Mesenchymal stem cell (in vitro differentiated cells and primary cell): ENCODE results near the gene ADAMTS14.
"Not testable (repeated sequence)": the region's sequence is repeated elsewhere in the genome, so short reads cannot be mapped to it uniquely, and the experiment has no call there.

ENCODE experiments used
- DNase-seq: peaks from one replicate; pipeline ENCODE4 v3.0.0-alpha.2; 2013
- H2AFZ ChIP-seq: one replicate; pipeline ENCODE4 v1.6.1; 2013; ENCODE audit warnings: low read depth, mild to moderate bottlenecking, control low read depth, inconsistent platforms, low read length, moderate library complexity
- H2AK5ac ChIP-seq: 2 replicates; pipeline ENCODE4 v1.6.1; 2013; ENCODE audit warnings: low read length, moderate library complexity, mild to moderate bottlenecking, inconsistent platforms; ENCODE audit not compliant: severe bottlenecking
- H2BK120ac ChIP-seq: one replicate; pipeline ENCODE4 v1.6.1; 2013; ENCODE audit warnings: low read depth, mild to moderate bottlenecking, inconsistent platforms, low read length, moderate library complexity
- H2BK12ac ChIP-seq, 2 experiments: one replicate each; pipeline ENCODE4 v1.6.1; 2013; ENCODE audit warnings: inconsistent platforms in 2 of 2, low read length in 2 of 2, mild to moderate bottlenecking in 2 of 2, moderate library complexity in 2 of 2, control low read depth in 1 of 2
- H2BK15ac ChIP-seq: one replicate; pipeline ENCODE4 v1.6.1; 2013; ENCODE audit warnings: mild to moderate bottlenecking, low read depth, inconsistent platforms; ENCODE audit not compliant: poor library complexity, severe bottlenecking
- H2BK5ac ChIP-seq: 2 replicates; pipeline ENCODE4 v1.6.1; 2013; ENCODE audit warnings: low read depth, mild to moderate bottlenecking, low read length, control low read depth, inconsistent platforms; ENCODE audit not compliant: poor library complexity, severe bottlenecking
- H3K14ac ChIP-seq, 2 experiments: one replicate each; pipeline ENCODE4 v1.6.1; 2013; ENCODE audit warnings: inconsistent platforms in 2 of 2, low read length in 2 of 2, control low read depth in 1 of 2, mild to moderate bottlenecking in 1 of 2, moderate library complexity in 1 of 2
- H3K18ac ChIP-seq, 2 experiments: one replicate each; pipeline ENCODE4 v1.6.1; 2013; ENCODE audit warnings: inconsistent platforms in 2 of 2, low read length in 2 of 2, control low read depth in 1 of 2, low read depth in 1 of 2, mild to moderate bottlenecking in 1 of 2
- H3K23ac ChIP-seq, 2 experiments: one replicate each; pipeline ENCODE4 v1.6.1; 2013; ENCODE audit warnings: inconsistent platforms in 2 of 2, low read length in 2 of 2, mild to moderate bottlenecking in 2 of 2, moderate library complexity in 2 of 2, control low read depth in 1 of 2
- H3K27ac ChIP-seq: 2 replicates; pipeline ENCODE4 v1.5.1; 2013; ENCODE audit warnings: mild to moderate bottlenecking, moderate library complexity, low read length, control low read depth, inconsistent platforms; ENCODE audit not compliant: poor library complexity, severe bottlenecking
- H3K27me3 ChIP-seq, 2 experiments: 2 replicates each; pipeline versions ENCODE4 v1.6.1 to v1.7.0; 2013; ENCODE audit warnings: low read length in 2 of 2, mild to moderate bottlenecking in 2 of 2, moderate library complexity in 2 of 2, control low read depth in 1 of 2, inconsistent platforms in 1 of 2; ENCODE audit not compliant: control insufficient read depth in 1 of 2, insufficient read depth in 1 of 2
- H3K36me3 ChIP-seq, 2 experiments: 2 replicates each; pipeline versions ENCODE4 v1.6.1 to v1.7.0; 2013; ENCODE audit warnings: low read length in 2 of 2, control low read depth in 1 of 2, inconsistent platforms in 1 of 2, low read depth in 1 of 2, mild to moderate bottlenecking in 1 of 2; ENCODE audit not compliant: insufficient read depth in 2 of 2, control insufficient read depth in 1 of 2
- H3K4ac ChIP-seq, 2 experiments: one replicate each; pipeline ENCODE4 v1.6.1; 2013; ENCODE audit warnings: inconsistent platforms in 2 of 2, low read length in 2 of 2, mild to moderate bottlenecking in 2 of 2, moderate library complexity in 2 of 2, control low read depth in 1 of 2, low read depth in 1 of 2
- H3K4me1 ChIP-seq: 2 replicates; pipeline ENCODE4 v1.6.1; 2013; ENCODE audit warnings: low read depth, low read length, control low read depth; ENCODE audit not compliant: control insufficient read depth, insufficient read depth
- H3K4me2 ChIP-seq: 2 replicates; pipeline ENCODE4 v1.6.1; 2013; ENCODE audit warnings: low read length, mild to moderate bottlenecking, inconsistent platforms; ENCODE audit not compliant: poor library complexity, severe bottlenecking
- H3K4me3 ChIP-seq, 2 experiments: 2 replicates each; pipeline versions ENCODE4 v1.5.1 to v1.7.0; 2013; ENCODE audit warnings: low read length in 2 of 2, mild to moderate bottlenecking in 2 of 2, control low read depth in 1 of 2, low read depth in 1 of 2; ENCODE audit not compliant: insufficient read depth in 1 of 2
- H3K79me1 ChIP-seq: replicated peaks from 2 replicates; pipeline ENCODE4 v1.6.1; 2013; ENCODE audit warnings: mild to moderate bottlenecking, control low read depth, low read length, inconsistent platforms; ENCODE audit not compliant: poor library complexity, severe bottlenecking
- H3K9ac ChIP-seq: 2 replicates; pipeline ENCODE4 v1.7.0; 2013; ENCODE audit warnings: mild to moderate bottlenecking, low read length, moderate library complexity
- H3K9me3 ChIP-seq: 2 replicates; pipeline ENCODE4 v1.7.0; 2013; ENCODE audit warnings: mild to moderate bottlenecking, low read length; ENCODE audit not compliant: control insufficient read depth
- H4K8ac ChIP-seq: one replicate; pipeline ENCODE4 v1.6.1; 2013; ENCODE audit warnings: inconsistent platforms, mild to moderate bottlenecking, low read length, moderate library complexity
- H4K91ac ChIP-seq: one replicate; pipeline ENCODE4 v1.6.1; 2013; ENCODE audit warnings: mild to moderate bottlenecking, low read length, inconsistent platforms
- WGBS: methylation state at CpG from one replicate; pipeline ENCODE4 v1.1.7; 2013; ENCODE audit warnings: mixed read lengths; 5-methylcytosine and 5-hydroxymethylcytosine counted together

ADAMTS14 gene

DNA sequence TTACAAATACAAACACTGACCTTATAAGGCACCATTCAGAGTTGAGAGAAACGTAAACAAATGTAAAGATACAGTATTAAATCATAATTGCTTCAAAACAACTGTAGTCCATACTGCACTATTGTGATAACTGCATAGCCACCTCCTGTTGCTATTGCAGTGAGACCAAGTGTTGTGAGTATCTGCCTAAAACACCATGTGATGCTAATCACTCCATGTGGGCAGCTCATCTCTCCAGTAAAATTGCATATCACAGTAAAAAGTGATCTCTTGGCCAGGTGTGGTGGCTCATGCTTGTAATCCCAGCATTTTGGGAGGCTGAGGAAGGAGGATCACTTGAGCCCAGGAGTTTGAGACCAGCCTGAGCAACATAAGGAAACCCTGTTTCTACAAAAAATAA is 43.0 kb upstream of the ADAMTS14 start:
- WGBS = 43% methylated on average over 1 of the region's 1 CpG
- H3K9me3 ChIP-seq = peaks cover 24% of the 10 kb centered on the region
- no peak overlapping the region for H3K4me2 ChIP-seq

DNA sequence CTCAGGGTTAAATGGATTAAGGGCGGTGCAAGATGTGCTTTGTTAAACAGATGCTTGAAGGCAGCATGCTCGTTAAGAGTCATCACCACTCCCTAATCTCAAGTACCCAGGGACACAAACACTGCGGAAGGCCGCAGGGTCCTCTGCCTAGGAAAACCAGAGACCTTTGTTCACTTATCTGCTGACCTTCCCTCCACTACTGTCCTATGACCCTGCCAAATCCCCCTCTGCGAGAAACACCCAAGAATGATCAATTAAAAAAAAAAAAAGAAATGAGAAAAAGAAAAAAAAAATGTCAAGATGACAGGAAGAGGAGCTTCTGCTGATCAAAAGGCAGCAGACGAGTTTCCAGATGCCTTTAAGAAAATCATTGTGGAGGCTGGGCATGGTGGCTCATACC is 40.6 kb upstream of the ADAMTS14 start:
- H3K9me3 ChIP-seq = peaks cover 24% of the 10 kb centered on the region
- not testable (repeated sequence) for H3K36me3 ChIP-seq, H3K23ac ChIP-seq, H3K4me1 ChIP-seq, H2BK15ac ChIP-seq, H3K27me3 ChIP-seq, H3K79me1 ChIP-seq, H3K27ac ChIP-seq, H2BK12ac ChIP-seq, H2BK120ac ChIP-seq, H3K4me2 ChIP-seq, H2AK5ac ChIP-seq, H3K18ac ChIP-seq, H4K91ac ChIP-seq, H3K4ac ChIP-seq, H3K14ac ChIP-seq, H2BK5ac ChIP-seq, H3K9ac ChIP-seq, H4K8ac ChIP-seq, H3K4me3 ChIP-seq, DNase-seq, H2AFZ ChIP-seq
- 30% methylated on average over 1 of the region's 6 CpGs for WGBS

More for the DNA sequence above, 43.0 kb upstream of the ADAMTS14 start:
- Histone ChIP-seq H3K79me1 (no peaks in the 10 kb centered on the region), H2AK5ac (no peak overlapping the region), H3K36me3 (no peaks in the 10 kb centered on the region), H3K27me3 (peaks cover 0 to 5% of the 10 kb centered on the region in 2 experiments), H3K18ac (no peak overlapping the region), H3K4me3 (no peak overlapping the region), H2BK15ac (no peak overlapping the region), H2BK5ac (no peak overlapping the region), H4K8ac (no peak overlapping the region), H3K4me1 (peaks cover 4% of the 10 kb centered on the region), H3K23ac (no peak overlapping the region), H2BK12ac (no peak overlapping the region), H3K27ac (no peak overlapping the region), H3K14ac (no peak overlapping the region), H3K4ac (no peak overlapping the region), H2BK120ac (no peak overlapping the region), H4K91ac (no peak overlapping the region), H3K9ac (no peak overlapping the region), H2AFZ (no peak overlapping the region)
- no peak for DNase-seq

DNA sequence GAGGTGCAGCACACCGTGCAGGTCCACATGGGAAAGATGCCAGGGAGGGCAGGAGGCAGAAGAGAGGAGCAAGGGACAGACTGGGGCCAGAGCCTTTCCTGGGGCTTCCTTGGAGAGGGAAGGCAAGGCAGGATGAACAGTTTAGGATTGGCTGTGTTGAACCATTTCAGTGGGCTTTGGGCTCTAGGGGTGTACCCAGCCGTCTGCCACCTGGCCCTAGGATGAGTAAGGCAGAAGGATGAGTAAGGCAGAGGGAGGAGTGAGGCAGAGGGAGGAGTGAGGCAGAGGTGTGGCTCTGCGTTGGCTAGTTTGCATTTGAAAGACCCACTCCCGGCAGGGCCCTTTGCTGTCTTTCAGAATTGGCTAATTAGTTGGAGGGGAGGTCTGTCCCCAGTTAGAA is 38.3 kb upstream of the ADAMTS14 start:
- peaks cover 0 to 5% of the 10 kb centered on the region in 2 experiments for H3K27me3 ChIP-seq
- H2BK15ac ChIP-seq = no peak overlapping the region
- no peak overlapping the region for H3K9ac ChIP-seq
- no peaks in the 10 kb centered on the region for H3K36me3 ChIP-seq
- H2BK12ac ChIP-seq = no peak overlapping the region
- H3K23ac ChIP-seq = no peak overlapping the region
- H3K4me2 ChIP-seq = no peak overlapping the region
- no peaks in the 10 kb centered on the region for H3K79me1 ChIP-seq
- H3K4ac ChIP-seq = no peak overlapping the region
- no peak overlapping the region for H2AFZ ChIP-seq
- H3K4me3 ChIP-seq = no peak overlapping the region
- H3K14ac ChIP-seq = no peak overlapping the region
- H3K27ac ChIP-seq = no peak overlapping the region
- H3K18ac ChIP-seq = no peak overlapping the region
- H2BK5ac ChIP-seq = no peak overlapping the region
- 54% methylated on average over 4 of the region's 4 CpGs for WGBS
- H4K91ac ChIP-seq = no peak overlapping the region
- no peak overlapping the region for H2BK120ac ChIP-seq
- H3K4me1 ChIP-seq = peaks cover 4% of the 10 kb centered on the region
- H3K9me3 ChIP-seq = peaks cover 12% of the 10 kb centered on the region
- no peak overlapping the region for H4K8ac ChIP-seq
- H2AK5ac ChIP-seq = no peak overlapping the region
- DNase-seq = no peak

DNA sequence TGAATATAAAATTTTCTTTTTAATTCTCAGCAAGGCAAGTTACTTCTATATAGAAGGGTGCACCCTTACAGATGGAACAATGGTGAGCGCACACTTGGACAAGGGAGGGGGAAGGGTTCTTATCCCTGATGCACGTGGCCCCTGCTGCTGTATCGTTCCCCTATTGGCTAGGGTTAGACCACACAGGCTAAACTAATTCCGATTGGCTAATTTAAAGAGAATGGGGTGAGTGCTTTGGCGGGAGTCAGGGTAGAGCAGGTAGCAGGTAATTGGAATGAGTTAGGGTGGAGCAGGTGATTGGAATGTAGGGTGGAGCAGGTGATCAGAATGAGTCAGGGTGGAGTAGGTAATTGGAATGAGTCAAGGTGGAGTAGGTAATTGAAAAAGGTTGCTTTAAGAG is 37.8 kb upstream of the ADAMTS14 start:
- H2BK5ac ChIP-seq, H3K9ac ChIP-seq, H4K8ac ChIP-seq, DNase-seq, H3K23ac ChIP-seq, H3K4me3 ChIP-seq, H3K4ac ChIP-seq, H3K27me3 ChIP-seq, H3K27ac ChIP-seq, H2BK15ac ChIP-seq, H3K4me1 ChIP-seq, H2BK12ac ChIP-seq, H2BK120ac ChIP-seq, H2AFZ ChIP-seq, H4K91ac ChIP-seq, H3K79me1 ChIP-seq, H2AK5ac ChIP-seq, H3K14ac ChIP-seq, H3K4me2 ChIP-seq, H3K18ac ChIP-seq, H3K36me3 ChIP-seq, H3K9me3 ChIP-seq: not testable (repeated sequence)
- 79% methylated on average over 5 of the region's 5 CpGs for WGBS
